HEK293 (cell line): Measurements from ENCODE around the gene SLC22A31.

Experiments
- CTCF ChIA-PET: fragments of 350-600 bp; formaldehyde crosslinking; extraction: SDS; loops from one replicate; lab custom pipeline; 2021; ENCODE audit warnings: antibody characterized with exemption; lab: Yijun Ruan, JAX
- POLR2A ChIA-PET: fragments of 300-600 bp; formaldehyde crosslinking; extraction: SDS; loops from one replicate; lab custom pipeline; 2020; ENCODE audit warnings: antibody characterized with exemption, inconsistent platforms; lab: Yijun Ruan, JAX
- H3K27ac ChIP-seq: fragments of 200-500 bp; sonication (Bioruptor generic); 2 replicates; pipeline ENCODE4 v1.5.1; 2014; ENCODE audit warnings: low read depth, low read length, control low read depth, inconsistent platforms; ENCODE audit errors: extremely low read depth
- H3K36me3 ChIP-seq, 2 experiments: fragments of 200-500 bp in 1 of 2; sonication (Bioruptor generic) in 1 of 2; 1 replicate in 1 of 2; 2 replicates in 1 of 2; pipeline ENCODE4 v1.5.1; 2014 to 2017; ENCODE audit warnings: inconsistent platforms in 2 of 2, low read length in 2 of 2; ENCODE audit not compliant: control insufficient read depth in 2 of 2, insufficient read depth in 1 of 2
- H3K4me1 ChIP-seq: fragments of 200-500 bp; sonication (Bioruptor generic); 2 replicates; pipeline ENCODE4 v1.5.1; 2014; ENCODE audit warnings: mild to moderate bottlenecking, low read length, inconsistent platforms; ENCODE audit not compliant: control insufficient read depth, insufficient read depth
- H3K4me3 ChIP-seq: 2 replicates; pipeline ENCODE4 v1.5.1; 2011; ENCODE audit warnings: low read depth, mild to moderate bottlenecking, control low read depth, low read length, moderate library complexity
- H3K9me3 ChIP-seq: fragments of 200-500 bp; sonication (Bioruptor generic); 2 replicates; pipeline ENCODE4 v1.5.1; 2014; ENCODE audit warnings: low read depth, low read length, inconsistent platforms; ENCODE audit not compliant: control insufficient read depth, insufficient read depth
- AEBP2 ChIP-seq: fragments of 450-650 bp; formaldehyde crosslinking; IDR thresholded peaks from 2 replicates; pipeline ENCODE4 v1.5.1; 2016; ENCODE audit warnings: missing biosample characterization, missing genetic modification characterization, borderline replicate concordance
- ELK4 ChIP-seq: IDR thresholded peaks from 2 replicates; pipeline ENCODE4 v1.6.1; 2011; ENCODE audit warnings: mild to moderate bottlenecking, low read depth, low read length, borderline replicate concordance
- GLIS2 ChIP-seq: fragments of 450-650 bp; formaldehyde crosslinking; IDR thresholded peaks from 2 replicates; pipeline ENCODE4 v1.5.1; 2016; ENCODE audit warnings: missing biosample characterization, missing genetic modification characterization
- KLF9 ChIP-seq: fragments of 450-650 bp; formaldehyde crosslinking; IDR thresholded peaks from 2 replicates; pipeline ENCODE4 v1.5.1; 2016; ENCODE audit warnings: missing biosample characterization, missing genetic modification characterization, low read depth
- MEIS1 ChIP-seq: sonication (generic); formaldehyde crosslinking; IDR thresholded peaks from 2 replicates; pipeline ENCODE4 v1.8.1; 2022; ENCODE audit warnings: missing genetic modification reagents, mild to moderate bottlenecking, borderline replicate concordance
- SP3 ChIP-seq: fragments of 450-650 bp; formaldehyde crosslinking; IDR thresholded peaks from 2 replicates; pipeline ENCODE4 v1.5.1; 2016; ENCODE audit warnings: missing biosample characterization, missing genetic modification characterization
- WT1 ChIP-seq: fragments of 450-650 bp; formaldehyde crosslinking; IDR thresholded peaks from 2 replicates; pipeline ENCODE4 v1.5.1; 2016; ENCODE audit warnings: missing biosample characterization, missing genetic modification characterization
- ZBTB10 ChIP-seq: fragments of 450-650 bp; formaldehyde crosslinking; IDR thresholded peaks from 2 replicates; pipeline ENCODE4 v1.5.1; 2016; ENCODE audit warnings: missing biosample characterization, missing genetic modification characterization
- ZBTB48 ChIP-seq: fragments of 450-650 bp; formaldehyde crosslinking; IDR thresholded peaks from 2 replicates; pipeline ENCODE4 v1.5.1; 2016; ENCODE audit warnings: missing biosample characterization, missing genetic modification characterization
- ZBTB6 ChIP-seq: fragments of 450-650 bp; formaldehyde crosslinking; IDR thresholded peaks from 2 replicates; pipeline ENCODE4 v1.5.1; 2017; ENCODE audit warnings: missing biosample characterization, missing genetic modification characterization
- ZFHX2 ChIP-seq: fragments of 450-650 bp; formaldehyde crosslinking; conservative IDR thresholded peaks from 2 replicates; pipeline ENCODE4 v1.5.1; 2016; ENCODE audit warnings: missing biosample characterization, missing genetic modification characterization
- ZFP69B ChIP-seq: fragments of 450-650 bp; formaldehyde crosslinking; IDR thresholded peaks from 2 replicates; pipeline ENCODE4 v1.5.1; 2016; ENCODE audit warnings: missing biosample characterization, missing genetic modification characterization
- ZNF175 ChIP-seq: fragments of 450-650 bp; formaldehyde crosslinking; IDR thresholded peaks from 2 replicates; pipeline ENCODE4 v1.5.1; 2016; ENCODE audit warnings: missing biosample characterization, missing genetic modification characterization
- ZNF23 ChIP-seq: fragments of 450-650 bp; formaldehyde crosslinking; IDR thresholded peaks from 2 replicates; pipeline ENCODE4 v1.5.1; 2016; ENCODE audit warnings: missing biosample characterization, missing genetic modification characterization, borderline replicate concordance
- ZNF266 ChIP-seq: fragments of 450-650 bp; formaldehyde crosslinking; IDR thresholded peaks from 2 replicates; pipeline ENCODE4 v1.5.1; 2016; ENCODE audit warnings: missing biosample characterization, missing genetic modification characterization, low read depth
- ZNF274 ChIP-seq, 2 experiments: fragments of 200-500 bp in 1 of 2; fragments of 450-650 bp in 1 of 2; sonication (Bioruptor generic) in 1 of 2; formaldehyde crosslinking in 1 of 2; IDR thresholded peaks; 2 replicates each; pipeline versions ENCODE4 v1.5.1 to v1.6.1; 2014 to 2016; ENCODE audit warnings: borderline replicate concordance in 1 of 2, inconsistent platforms in 1 of 2, low read length in 1 of 2, missing biosample characterization in 1 of 2, missing genetic modification characterization in 1 of 2
- ZNF292 ChIP-seq: fragments of 450-650 bp; formaldehyde crosslinking; IDR thresholded peaks from 2 replicates; pipeline ENCODE4 v1.5.1; 2016; ENCODE audit warnings: low read depth, missing biosample characterization, missing genetic modification characterization, borderline replicate concordance
- ZNF600 ChIP-seq: fragments of 450-650 bp; formaldehyde crosslinking; IDR thresholded peaks from 2 replicates; pipeline ENCODE4 v1.5.1; 2016; ENCODE audit warnings: missing biosample characterization, missing genetic modification characterization
- ZNF610 ChIP-seq: fragments of 450-650 bp; formaldehyde crosslinking; IDR thresholded peaks from 2 replicates; pipeline ENCODE4 v1.5.1; 2016; ENCODE audit warnings: missing biosample characterization, missing genetic modification characterization, borderline replicate concordance
- ZNF621 ChIP-seq: fragments of 450-650 bp; formaldehyde crosslinking; IDR thresholded peaks from 2 replicates; pipeline ENCODE4 v1.5.1; 2017; ENCODE audit warnings: missing biosample characterization, missing genetic modification characterization
- ZNF623 ChIP-seq: fragments of 450-650 bp; formaldehyde crosslinking; IDR thresholded peaks from 2 replicates; pipeline ENCODE4 v1.5.1; 2016; ENCODE audit warnings: missing biosample characterization, missing genetic modification characterization
- ZNF660 ChIP-seq: fragments of 450-650 bp; IDR thresholded peaks from 2 replicates; pipeline ENCODE4 v1.5.1; 2018; ENCODE audit warnings: missing biosample characterization, mild to moderate bottlenecking, missing genetic modification characterization
- ZNF777 ChIP-seq: fragments of 450-650 bp; formaldehyde crosslinking; IDR thresholded peaks from 2 replicates; pipeline ENCODE4 v1.5.1; 2017; ENCODE audit warnings: missing biosample characterization, missing genetic modification characterization, borderline replicate concordance
- ZNF785 ChIP-seq: fragments of 450-650 bp; formaldehyde crosslinking; IDR thresholded peaks from 2 replicates; pipeline ENCODE4 v1.5.1; 2016; ENCODE audit warnings: missing biosample characterization, missing genetic modification characterization
- TF ChIP-seq, protein P1 (sequence below): fragments of 450-650 bp; formaldehyde crosslinking; IDR thresholded peaks from 2 replicates; pipeline ENCODE4 v1.5.1; 2017; ENCODE audit warnings: missing biosample characterization, missing genetic modification characterization

The SLC22A31 gene

GRCh38 chr16:89171216-89172170, 28.8 kb downstream of the SLC22A31 start, which contains the start of gene CDH15 (continued):
- TF ChIP-seq ZNF266, result no peak
- TF ChIP-seq ZNF777, result peak; percentile 23; the same call in 1 of the 2 replicates
- peak; percentile 80 for TF ChIP-seq SP3 (tag by site-specific recombination)
- peak; percentile 47; the same call in 1 of the 2 replicates for TF ChIP-seq GLIS2 (tag by site-specific recombination)
- peak; percentile 44 for TF ChIP-seq ZFHX2 (tag by site-specific recombination)
- TF ChIP-seq, protein P1, sequence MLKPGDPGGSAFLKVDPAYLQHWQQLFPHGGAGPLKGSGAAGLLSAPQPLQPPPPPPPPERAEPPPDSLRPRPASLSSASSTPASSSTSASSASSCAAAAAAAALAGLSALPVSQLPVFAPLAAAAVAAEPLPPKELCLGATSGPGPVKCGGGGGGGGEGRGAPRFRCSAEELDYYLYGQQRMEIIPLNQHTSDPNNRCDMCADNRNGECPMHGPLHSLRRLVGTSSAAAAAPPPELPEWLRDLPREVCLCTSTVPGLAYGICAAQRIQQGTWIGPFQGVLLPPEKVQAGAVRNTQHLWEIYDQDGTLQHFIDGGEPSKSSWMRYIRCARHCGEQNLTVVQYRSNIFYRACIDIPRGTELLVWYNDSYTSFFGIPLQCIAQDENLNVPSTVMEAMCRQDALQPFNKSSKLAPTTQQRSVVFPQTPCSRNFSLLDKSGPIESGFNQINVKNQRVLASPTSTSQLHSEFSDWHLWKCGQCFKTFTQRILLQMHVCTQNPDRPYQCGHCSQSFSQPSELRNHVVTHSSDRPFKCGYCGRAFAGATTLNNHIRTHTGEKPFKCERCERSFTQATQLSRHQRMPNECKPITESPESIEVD (tag by site-specific recombination), result no peak
- no peak for TF ChIP-seq ZNF610 (tag by site-specific recombination)
- TF ChIP-seq ZNF23 (tag by site-specific recombination), result no peak
- TF ChIP-seq ZNF292 (tag by site-specific recombination), result no peak
- no peak for TF ChIP-seq WT1 (tag by site-specific recombination)
- TF ChIP-seq ZNF660 (tag by site-specific recombination), result no peak
- no peak for TF ChIP-seq ZNF175 (tag by site-specific recombination)
- no peak for TF ChIP-seq ZBTB6 (tag by site-specific recombination)
- TF ChIP-seq KLF9, result peak; percentile 77
- no peak for TF ChIP-seq MEIS1 (CRISPR knock-in tag)

DNA sequence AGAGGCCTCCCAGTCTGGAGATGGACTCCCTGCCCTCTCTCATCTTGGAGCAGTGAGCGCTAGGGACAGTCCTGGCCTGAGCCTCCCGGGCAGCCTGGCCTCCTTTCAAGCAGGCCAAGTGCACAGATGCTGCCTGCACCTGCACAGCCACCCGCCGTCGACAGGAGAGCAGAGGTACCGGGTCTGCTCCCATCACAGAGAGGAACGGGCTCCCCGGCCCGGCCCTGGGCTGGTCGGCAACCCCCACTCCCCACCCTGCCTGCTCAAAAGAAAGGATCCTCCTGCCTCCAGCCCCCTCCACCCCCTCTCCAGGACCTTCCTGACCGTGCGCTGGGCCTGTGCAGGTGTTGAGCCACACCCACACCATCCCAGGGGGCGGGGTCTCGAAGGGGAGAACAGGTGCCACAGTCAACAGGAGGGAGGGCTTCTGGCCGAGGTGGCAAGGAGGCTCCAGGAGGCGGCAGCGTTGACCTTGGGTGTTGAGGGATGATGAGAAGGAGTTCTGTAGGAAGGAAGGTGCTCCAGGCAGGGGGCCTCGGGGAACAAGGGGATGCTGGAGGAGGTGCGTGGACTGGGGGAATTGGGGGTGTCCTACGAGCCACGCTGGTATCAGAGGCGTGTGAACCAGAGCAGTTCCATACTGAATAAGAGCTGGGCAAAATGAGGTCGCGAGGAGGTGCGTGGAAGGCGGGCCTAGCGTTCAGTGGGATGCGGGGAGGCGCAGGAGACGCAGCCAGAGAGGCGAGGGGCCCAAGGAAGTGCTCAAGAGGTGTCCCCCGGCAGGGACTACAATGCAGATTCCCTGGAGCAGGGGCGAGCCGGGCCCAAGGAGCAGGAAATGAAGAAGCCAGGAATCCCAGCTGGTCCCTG, 29.8 kb downstream of the SLC22A31 start:
- POLR2A ChIA-PET, result interaction anchor here (0.5 to 1.2 kb wide), 6 partner anchors 22 to 919 kb away, joined by 3 to 11 read pairs (median 6); partner anchors contain the start of gene ZNF778
- CTCF ChIA-PET, result interaction anchor here (0.6 to 1.0 kb wide), 4 partner anchors 47 to 358 kb away, joined by 3 to 6 read pairs (median 4); partner anchors contain the start of gene ZNF778
- Histone ChIP-seq H3K9me3 (no peaks in the 10 kb centered on the region), H3K27ac (no peak overlapping the region), H3K36me3 (no peaks in the 10 kb centered on the region), H3K4me3 (no peak overlapping the region), H3K4me1 (peaks cover 3% of the 10 kb centered on the region; the same call in 1 of the 2 replicates)
- TF ChIP-seq ZBTB48 (tag by site-specific recombination) (no peak), AEBP2 (tag by site-specific recombination) (no peak), ZNF785 (tag by site-specific recombination) (no peak), ZNF623 (tag by site-specific recombination) (no peak), ZFP69B (tag by site-specific recombination) (no peak), ZNF600 (tag by site-specific recombination) (no peak), ZNF274 (IDR thresholded peaks at IDR 0.05; ENCODE audit: low read length) (no peak), ZNF274 (tag by site-specific recombination; IDR thresholded peaks at IDR 0.05; ENCODE audit: borderline replicate concordance) (no peak), ZNF621 (no peak), ZBTB10 (tag by site-specific recombination) (0 out of 2 replicates have a peak, but pooled peaks have one; percentile 21), ELK4 (no peak)
